NCI-H1694 treated with DMSO at 0.1 percent for 48 hours (cell line): ENCODE measurements around the gene DLX3.

ENCODE experiments used
- DNase-seq: peaks from one replicate; lab custom pipeline; 2025; lab: John Stamatoyannopoulos, UW

DLX3 gene

GRCh38 chr17:49957350-49957749 is 37.7 kb downstream of the DLX3 start:
- no peak for DNase-seq

- no peak for DNase-seq
Observed at GRCh38 chr17:49956780-49957179, 38.2 kb downstream of the DLX3 start.

- no peak for DNase-seq
Observed at GRCh38 chr17:49955157-49955556, 39.9 kb downstream of the DLX3 start.

- no peak for DNase-seq
Observed at GRCh38 chr17:49952912-49953497, 42.0 kb downstream of the DLX3 start.

GRCh38 chr17:49952209-49952911 is 42.7 kb downstream of the DLX3 start:
- peak; percentile 79 for DNase-seq

- DNase-seq, result no peak
Observed at GRCh38 chr17:49951362-49952082, 43.5 kb downstream of the DLX3 start.

GRCh38 chr17:49949634-49950033 is 45.4 kb downstream of the DLX3 start:
- no peak for DNase-seq

GRCh38 chr17:49946964-49947584 is 48.0 kb downstream of the DLX3 start:
- DNase-seq, result no peak

- no peak for DNase-seq
Observed at GRCh38 chr17:49946208-49946607, 48.8 kb downstream of the DLX3 start.

GRCh38 chr17:49944273-49944870 is 50.7 kb downstream of the DLX3 start:
- DNase-seq, result no peak

GRCh38 chr17:49942947-49943346 is 52.1 kb downstream of the DLX3 start:
- DNase-seq, result no peak

GRCh38 chr17:49941427-49941826 is 53.6 kb downstream of the DLX3 start:
- no peak for DNase-seq
